ENCODE measurements around the gene GREB1.
A peak's percentile ranks its signal among the peaks of the same experiment; 100 is the strongest.

Gene GREB1

DNA sequence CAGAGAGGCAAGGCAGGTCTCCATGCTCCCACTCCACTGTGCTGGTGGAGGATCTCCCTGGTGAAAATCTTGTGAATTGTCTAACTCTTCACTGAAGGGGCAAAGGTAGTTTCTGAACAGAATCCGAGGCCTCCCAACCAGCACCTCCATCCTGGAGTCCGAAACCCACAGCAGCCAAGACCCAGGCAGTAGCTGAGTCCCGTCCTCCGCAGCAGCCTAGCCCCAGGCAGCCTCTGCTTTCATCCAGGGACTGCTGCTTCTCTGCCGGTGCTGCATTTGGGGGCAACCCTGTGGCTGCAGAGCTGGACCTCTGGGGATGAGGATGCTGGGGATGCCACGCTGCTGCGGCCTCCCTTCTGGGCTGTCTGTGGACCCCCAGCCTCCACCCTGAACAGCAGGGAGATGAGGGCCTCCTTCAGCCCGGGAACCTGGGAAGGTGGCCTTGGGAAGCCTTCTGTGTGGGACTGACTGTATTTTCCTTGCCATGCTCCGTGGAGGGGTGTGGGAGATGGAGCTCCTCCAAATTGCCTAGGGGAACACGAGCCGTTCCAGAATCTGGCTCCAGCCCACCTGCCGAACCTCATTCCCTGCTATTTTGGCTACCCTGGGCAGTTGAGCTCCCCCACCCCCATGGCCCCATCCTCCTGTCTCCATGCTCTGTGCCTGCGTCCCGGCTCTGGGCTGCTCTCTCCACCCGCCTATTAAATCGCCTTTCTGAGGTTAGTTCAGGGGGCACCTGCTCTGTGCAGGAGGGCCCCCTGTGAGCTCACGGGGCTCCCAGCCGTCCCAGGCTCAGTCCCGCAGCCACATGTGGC, 48.2 kb downstream of the GREB1 start:
- no peak for DNase-seq

GRCh38 chr2:11582612-11582861, 48.7 kb downstream of the GREB1 start:
- no peak for DNase-seq

- peak; percentile 13 for DNase-seq
Observed at GRCh38 chr2:11582862-11583752, 49.3 kb downstream of the GREB1 start.

DNA sequence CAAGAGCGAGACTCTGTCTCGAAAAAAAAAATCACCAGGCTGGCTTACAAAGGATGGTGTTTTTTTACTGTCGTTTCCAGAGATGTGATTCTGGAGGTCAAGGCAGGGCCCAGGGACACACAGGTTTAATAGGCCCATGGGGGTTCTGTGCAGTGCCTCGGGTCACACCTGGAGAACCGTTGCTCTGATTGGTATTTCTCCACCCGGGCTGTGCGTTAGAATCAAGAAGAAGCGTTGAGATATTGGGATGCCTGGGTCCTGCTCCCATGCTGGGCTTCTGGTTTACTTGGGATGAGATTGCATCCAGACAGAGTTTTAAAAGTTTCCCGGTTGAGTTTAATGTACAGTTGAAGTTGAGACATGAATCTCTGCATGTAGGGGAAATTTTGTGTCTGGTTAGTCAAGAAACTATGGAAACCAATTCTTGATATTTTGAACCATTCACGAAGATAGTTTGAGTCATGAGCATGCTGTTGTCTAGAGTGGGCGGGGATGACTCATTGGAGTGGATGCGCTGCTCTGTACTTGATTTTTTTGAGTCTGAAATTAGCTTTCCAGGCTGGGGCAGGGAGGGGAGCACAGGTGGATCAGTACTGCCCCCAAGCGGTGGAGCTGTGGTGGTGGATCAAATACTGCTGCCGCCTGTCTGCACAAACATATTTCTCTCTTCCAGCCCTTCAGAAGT, 50.1 kb downstream of the GREB1 start:
- DNase-seq: peak; percentile 52

DNA sequence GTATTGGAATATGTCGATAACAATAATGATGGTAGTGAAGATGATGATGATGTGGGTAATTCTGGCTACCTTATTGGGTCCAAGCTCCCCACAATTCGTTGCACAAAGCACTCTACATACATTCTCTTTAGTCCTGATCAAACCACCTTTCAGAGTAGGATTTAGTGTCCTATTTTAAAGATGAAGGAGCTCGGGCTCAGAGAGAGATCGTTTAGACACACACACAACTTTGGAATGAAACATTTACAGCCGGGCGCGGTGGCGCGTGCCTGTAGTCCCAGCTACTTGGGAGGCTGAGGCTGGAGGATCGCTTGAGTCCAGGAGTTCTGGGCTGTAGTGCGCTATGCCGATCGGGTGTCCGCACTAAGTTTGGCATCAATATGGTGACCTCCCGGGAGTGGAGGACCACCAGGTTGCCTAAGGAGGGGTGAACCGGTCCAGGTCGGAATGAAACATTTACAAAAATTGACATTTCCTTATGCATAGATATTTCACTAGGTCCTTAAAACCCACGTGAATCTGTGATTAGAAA, 50.7 kb downstream of the GREB1 start:
- no peak for DNase-seq

GRCh38 chr2:11585071-11585470, 51.2 kb downstream of the GREB1 start:
- DNase-seq: no peak

DNA sequence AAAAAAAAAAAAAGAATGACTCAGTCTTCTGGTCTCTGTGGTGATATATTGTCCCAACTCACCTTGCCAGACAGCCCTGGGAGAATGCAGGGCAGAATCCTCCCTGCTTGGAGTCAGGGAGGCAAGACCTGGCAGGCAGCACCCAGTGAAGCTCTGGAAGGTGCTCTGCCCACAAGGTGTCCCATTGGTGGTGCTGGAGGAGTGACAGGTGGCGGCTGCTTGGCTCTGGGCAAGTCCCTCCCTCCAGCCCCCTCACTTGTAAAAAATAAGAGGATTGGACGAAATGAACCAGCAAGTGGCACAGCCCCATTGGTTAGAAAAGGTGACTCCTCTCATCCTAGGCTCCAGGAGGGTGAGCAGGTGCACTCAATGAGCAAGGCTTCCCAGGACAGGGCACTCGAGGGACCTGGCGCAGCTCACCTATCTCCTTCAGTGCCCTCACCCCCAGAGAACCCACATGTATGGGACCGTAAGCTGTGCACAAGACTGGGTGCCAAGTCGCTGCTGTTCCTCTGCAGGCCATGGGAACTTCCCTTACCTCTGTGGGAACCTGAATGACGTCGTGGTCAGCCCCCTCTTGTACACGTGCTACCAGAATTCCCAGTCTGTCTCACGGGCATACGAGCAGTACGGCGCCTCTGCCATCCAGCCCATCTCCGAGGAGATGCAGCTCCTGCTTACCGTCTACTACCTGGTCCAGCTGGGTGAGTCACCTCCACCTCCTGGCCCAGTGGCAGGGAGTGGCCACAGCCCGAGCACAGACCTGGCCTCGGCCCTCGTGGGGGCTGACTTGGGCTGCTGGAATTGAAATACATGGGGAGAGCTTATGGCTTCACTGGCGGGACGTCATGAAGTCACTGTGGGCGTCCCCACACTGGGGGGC, 54.6 kb downstream of the GREB1 start:
- no peak for DNase-seq

- DNase-seq: no peak
Observed at GRCh38 chr2:11589316-11589940, 55.6 kb downstream of the GREB1 start.

GRCh38 chr2:11590193-11590592, 56.3 kb downstream of the GREB1 start:
- no peak for DNase-seq

DNA sequence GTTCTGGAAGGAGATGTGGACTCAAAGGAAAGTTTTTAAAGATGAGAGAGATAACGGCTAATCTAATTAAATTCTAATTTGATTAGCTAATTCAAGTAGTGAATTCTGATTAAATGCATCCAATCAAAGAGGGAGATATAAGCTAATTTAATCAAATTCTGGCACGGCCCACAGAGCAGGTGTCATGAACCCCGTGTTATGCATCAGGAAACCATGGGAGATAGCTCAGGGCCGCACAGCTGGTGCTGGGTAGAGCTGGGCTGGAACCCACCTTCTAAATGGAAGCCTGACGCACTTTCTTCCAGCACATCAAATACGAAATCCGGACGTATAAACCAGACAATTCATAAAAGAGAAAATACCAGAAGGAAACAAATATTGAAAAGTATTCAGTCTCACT, 57.2 kb downstream of the GREB1 start:
- no peak for DNase-seq

GRCh38 chr2:11592671-11593574, 59.1 kb downstream of the GREB1 start:
- DNase-seq: no peak

DNA sequence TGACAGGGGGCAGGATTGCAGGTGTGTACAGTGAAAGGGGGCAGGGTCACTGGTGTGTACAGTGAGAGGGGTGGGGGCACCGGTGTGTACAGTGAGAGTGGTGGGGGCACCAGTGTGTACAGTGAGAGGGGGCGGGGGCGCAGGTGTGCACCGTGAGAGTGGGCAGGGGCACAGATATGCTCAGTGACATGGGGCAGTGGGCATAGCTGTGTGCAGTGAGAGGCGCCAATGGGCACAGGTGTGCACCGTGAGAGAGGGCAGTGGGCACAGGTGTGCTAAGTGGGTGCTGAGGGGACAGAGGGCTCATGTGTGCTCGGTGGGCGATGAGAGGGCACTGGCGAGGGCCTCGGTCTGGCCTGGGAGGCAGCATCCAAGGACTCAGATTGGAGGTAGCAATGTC, 63.0 kb downstream of the GREB1 start:
- no peak for DNase-seq

DNA sequence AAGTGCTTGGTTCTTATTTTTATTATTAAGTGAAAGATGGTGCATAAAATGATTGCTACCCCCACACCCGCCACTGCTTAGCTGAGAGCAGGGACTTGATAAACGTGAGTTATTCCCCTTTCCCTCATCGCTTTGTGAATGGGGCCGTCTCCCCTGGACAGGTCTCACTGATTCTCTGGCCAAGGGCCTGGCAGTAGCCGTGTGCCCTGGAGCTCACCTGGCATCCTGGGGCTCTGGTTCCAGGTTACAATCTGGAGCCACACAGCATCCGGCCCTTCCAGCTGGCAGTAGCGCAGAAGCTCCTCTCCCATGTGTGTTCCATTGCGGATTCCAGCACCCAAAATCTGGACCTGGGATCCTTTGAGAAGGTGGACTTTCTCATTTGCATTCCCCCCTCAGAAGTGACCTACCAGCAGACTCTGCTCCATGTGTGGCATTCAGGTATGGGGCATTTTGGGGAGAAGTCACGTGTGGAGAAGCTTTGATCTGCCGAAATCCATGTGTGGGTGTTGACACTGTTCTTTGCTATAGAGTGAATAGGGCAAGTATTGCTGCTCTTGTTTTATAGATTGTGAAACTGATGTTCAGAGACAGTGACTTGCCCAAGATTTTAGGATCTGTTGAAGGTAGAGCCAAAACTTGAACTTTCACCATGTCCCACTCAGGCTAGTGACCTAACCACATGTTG, 63.8 kb downstream of the GREB1 start:
- DNase-seq: no peak

GRCh38 chr2:11598228-11598731, 64.4 kb downstream of the GREB1 start:
- no peak for DNase-seq

DNA sequence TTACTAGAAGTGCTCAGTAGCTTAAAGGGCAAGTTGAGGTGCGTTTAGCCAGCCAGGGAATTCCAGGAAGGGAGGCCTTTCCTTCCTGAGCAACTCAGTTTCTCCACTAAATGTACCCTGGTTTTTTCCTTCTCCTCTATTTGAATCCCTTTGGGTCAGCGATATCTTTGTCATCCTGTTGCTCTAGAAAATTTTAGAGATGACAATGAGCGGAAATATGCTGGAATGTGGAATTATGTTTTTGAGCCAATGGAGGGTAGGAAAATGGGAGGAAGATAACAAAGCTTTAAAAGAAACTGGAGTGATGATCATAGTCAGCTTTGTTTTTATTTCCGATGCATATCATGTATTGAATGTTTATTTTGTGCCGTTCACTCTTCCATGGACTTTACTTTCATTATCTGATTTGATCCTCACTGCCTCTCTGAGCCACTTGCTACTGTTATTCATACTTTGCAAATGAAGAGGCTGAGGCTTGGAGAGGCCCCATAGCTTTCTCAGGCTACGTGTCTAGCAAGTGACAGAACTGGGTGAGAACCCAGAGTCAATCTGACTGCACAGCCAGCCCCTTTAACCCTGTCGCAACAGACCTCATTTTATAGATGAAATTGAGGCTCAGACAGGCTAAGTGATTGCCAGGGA, 68.8 kb downstream of the GREB1 start:
- DNase-seq: no peak

DNA sequence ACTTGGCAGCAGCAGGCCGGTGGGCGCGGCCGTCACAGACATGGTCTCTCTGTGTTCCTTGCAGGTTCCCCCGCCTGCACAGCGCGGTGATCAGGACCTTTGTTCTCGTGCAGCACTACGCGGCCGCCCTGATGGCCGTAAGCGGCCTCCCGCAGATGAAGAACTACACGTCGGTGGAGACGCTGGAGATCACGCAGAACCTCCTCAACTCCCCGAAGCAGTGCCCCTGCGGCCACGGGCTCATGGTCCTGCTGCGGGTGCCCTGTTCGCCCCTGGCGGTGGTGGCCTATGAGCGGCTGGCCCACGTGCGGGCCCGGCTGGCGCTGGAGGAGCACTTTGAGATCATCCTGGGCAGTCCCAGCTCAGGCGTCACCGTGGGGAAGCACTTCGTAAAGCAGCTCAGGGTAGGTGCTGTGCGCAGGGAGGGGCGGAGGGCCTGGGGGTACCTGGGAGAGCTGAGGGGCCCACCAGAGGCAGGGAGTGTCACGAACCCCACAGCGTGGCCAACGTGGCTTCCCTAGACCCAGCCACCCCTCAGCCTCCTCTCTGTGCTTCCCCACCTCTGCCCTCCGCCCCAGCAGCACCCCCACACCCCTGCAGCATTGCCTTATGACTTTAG, 76.9 kb downstream of the GREB1 start:
- no peak for DNase-seq

- DNase-seq: no peak
Observed at GRCh38 chr2:11611251-11611650, 77.4 kb downstream of the GREB1 start.

DNA sequence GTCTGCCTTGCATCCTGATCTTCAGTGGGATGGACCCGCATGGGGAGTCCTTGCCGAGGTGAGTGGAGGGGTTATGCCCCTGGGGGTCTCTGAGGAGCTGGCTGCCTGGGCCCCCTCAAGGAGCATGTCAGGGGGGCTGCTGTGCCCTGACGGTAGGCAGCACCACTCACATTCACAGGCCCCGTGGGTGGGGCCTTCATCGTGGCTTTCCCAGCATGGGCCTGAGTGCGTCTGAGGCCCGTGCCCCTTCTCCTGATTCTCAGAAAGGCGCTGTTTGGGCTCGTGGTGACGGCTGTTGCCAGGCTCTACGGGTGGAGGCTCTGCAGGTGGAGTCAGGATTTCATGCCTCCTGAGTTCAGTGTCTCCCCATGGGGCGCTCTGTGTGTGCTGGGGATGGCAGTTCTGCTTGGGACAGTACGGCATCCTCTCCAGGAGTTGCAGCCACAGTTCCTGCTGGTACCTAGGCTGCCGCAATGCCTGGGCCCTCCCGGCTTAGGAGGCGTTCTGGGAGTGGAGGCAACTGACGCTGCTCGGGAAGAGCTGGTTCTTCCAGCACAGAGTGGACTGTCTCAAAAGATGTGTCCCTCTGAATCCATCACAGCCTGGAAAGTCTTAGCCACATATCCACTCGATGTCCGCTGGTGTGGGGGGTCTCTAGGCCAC, 78.8 kb downstream of the GREB1 start:
- DNase-seq: no peak

GRCh38 chr2:11613297-11613696, 79.5 kb downstream of the GREB1 start:
- no peak for DNase-seq

Data from DMS 273 treated with DMSO at 0.1 percent for 48 hours (cell line).